ENCODE measurements around the gene DHX35.

The DHX35 gene

DNA sequence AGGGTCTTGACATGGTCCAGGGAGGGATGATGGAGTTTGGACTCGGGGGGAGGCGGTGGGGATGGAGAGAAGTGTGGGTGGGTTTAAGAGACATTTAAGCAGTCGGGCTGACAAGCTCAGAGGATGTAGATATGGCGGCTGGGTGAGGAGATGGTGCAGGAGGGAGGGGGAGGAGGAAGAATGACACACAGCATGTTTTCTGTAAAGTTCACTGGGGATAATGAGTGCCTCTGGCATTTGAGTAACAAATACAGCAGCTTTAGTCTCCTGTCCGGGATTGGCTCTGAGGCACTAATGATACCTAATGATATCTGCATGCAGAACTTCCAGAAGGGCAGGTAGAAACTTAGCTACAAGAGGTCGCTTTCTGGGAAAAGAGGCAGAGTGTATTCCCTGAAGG lies 107.8 kb downstream of the DHX35 start:
- no peak for DNase-seq

DNA sequence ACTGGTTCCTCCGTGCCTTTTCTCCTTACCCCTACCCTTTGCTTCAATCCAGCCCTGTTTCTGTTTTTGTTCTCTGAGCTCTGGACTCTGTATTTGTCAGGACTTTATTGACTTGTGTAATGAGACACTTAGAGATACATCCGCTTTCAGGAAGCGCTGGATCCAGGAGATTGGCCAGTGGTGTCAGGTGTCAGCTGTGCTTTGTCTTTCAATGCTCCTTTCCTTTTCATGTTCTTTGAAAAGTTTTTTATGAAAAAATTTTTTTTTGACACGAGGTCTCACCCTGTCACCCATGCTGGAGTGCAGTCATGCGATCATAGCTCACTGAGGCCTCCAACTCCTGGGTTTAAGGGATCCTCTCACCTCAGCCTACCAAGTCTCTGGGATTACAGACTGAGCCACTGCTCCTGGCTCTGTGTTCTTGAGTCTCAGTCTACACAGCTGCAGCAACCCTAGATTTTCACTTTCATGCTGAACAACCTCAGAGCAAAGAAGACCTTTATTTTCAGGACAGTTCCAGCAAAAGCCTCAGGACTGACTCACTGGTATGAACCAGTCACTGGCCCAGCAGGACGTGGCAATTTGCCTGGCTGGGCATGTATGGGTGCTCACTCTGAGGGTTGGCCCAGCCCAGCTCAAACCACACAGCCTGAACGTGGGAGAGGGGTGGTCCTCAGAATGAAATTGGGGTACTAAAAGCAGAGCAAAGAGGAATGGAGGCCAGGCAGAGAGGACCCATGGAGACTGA lies 108.5 kb downstream of the DHX35 start:
- no peak for DNase-seq

DNA sequence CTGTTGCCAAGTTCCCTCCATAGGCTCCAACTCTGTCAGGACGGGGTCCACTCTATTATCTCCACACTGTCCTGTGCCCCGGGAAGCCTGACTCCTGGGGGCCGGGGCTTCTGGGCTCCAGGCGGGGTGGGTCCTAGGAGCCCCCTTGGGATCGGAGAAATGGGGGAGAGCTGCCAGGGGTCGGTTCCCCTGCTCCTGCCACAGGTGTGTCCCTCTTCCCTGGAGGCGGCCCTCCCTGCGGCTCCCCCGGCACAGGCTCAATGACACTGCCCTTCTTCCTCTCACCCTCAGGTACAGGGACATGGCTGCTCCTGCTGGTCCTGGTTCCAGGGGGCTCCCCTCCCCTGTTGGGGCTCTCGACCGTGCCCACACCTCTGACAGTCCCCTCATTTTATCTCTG lies 110.0 kb downstream of the DHX35 start:
- no peak for DNase-seq

DNA sequence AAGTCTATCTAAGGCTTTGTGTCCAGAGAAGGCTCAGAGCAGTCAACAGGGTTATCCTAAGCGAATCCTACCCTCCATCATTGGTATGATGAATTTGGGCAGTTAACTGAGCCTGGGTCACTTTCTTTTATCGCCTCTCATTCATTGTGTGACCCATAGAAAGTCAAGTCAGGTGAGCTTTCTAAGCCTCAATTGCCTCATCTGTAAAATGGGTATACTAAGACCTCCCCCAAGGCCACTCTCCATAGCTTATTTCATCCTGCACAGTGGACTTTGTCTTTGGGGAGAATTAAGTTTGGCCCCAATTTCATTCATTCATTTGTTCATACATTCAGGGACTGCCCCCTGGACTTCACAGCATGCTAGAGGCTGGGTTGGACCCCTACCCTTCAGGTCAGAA lies 110.5 kb downstream of the DHX35 start:
- no peak for DNase-seq

DNA sequence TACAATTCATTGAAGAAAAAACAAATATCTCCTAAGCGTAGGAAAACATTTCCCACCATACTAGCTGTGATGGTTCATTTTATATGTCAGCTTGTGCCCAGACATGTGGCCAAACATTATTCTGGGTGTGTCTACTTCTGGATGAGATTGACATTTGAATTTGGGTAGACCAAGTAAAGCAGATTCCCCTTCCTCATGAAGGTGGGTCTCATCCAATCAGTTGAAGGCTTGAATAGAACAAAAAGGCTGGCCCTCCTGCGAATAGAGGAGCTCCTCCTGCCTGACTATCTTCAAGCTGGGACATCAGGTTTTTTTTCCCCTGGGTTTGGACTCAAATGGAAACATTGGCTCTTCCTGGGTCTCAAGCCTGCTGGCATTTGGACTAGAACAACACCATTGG lies 113.6 kb downstream of the DHX35 start:
- DNase-seq: no peak

DNA sequence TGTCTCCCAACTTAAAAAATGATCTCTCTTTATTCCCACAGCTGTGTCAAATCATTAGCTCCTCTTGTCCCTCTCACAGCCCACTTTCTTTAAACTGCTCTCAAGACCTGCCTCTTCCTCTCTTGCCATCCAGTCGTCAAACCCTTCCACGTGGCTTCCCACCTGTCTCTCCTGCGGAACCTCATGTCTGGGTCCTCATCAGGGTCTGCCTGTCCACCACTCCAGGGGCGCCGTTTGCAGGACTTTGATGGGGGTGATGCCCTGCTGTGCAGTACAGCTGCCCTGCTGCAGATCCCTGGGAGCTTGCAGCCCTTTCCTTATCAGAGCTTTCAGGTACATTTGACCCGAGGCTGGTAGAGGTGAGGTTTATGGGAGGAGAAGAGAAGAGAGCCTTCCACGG lies 114.8 kb downstream of the DHX35 start:
- no peak for DNase-seq

DNA sequence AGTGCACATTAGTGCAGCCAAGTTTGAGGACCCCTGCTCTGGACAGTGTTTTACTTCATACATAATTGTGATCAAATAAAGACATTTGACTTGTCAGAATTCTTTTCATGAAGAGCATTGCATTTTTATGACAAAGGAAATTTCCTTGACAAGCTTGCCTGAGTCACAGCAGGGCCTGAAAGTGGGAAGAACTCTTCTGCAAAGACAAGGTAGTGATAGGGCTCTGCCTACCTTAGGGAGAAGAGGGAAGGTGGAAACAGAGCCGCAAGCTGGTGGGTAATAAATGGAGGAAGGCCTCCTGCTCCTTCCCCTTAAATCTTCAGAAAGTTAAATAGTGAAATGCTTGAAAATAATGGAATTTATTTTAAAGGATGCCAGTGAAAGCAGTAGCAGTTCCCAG lies 118.2 kb downstream of the DHX35 start:
- DNase-seq: no peak

DNA sequence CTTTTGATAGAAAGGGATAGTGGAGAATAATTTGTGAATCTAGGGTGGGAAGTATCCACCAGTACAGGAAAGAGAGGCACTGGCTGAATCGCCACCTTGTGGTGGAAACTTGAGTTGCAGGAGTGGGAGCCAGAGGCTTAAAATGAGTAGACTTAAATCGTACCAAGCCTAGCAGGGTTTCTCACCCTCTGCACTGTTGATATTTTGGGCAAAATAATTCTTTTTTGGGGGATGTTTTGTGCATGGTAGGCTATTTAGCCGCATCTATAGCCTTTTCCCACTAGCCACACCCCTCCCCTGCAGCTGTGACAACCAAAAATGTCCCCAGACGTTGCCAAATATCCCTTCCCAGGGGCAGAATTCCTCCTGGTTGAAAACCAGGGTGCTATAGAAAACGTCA lies 119.1 kb downstream of the DHX35 start:
- peak; percentile 77 for DNase-seq

DNA sequence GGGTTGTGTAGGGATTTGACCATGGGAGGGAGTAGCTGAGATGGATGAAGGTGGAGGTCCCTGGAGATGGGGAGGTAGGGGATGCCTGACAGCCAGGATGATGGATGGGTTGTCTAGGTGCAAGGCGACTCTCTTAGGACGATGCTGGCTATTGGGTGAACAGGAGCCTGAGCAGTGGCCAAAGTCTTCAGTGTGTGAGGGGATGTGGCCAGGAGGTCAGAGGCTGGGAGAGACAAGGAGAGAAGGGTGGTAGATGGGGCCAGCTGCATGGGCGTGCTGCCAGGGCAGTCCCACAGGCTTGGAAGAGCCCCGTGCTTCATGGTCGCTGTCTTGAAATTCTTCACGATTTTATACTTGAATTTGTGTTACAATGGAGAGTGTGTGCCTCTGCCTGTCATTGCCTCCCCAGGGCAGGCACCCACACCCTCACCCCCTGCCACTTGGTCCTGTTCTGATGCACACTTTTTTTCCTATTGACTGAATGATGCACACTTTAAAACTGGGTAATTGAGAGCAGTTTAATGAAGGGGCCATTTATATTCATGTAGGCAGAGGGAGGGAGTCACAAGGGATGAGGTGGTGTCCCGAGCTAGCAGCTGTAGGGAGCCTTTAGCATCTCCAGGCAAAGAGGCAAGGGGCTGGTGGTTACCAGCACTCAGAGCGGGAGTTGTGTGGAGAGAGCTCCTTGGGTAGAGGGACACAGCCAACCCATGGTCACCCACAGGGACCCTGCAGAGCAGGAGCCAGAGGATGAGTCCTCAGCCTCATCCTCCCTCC lies 120.7 kb downstream of the DHX35 start:
- DNase-seq: no peak

DNA sequence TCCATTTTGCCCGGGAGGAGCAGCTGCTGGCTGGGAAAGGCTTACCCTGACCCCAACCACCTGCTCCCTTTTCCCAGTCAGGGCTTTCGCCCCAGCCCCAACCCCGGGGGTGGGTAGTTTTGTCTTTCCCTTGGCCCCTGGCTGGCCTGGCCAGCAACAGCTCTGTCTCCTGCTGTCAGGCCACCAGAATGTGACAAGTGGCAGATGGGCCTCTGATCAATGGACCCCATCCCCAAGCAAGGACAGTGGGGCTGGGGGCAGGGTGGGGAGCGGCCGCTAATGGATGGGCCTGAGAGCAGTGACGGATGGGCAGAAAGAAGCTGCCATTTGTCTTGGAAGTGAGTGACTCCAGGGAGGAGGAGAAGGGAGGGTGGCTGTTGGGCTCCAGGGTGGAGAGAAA lies 121.6 kb downstream of the DHX35 start:
- no peak for DNase-seq

DNA sequence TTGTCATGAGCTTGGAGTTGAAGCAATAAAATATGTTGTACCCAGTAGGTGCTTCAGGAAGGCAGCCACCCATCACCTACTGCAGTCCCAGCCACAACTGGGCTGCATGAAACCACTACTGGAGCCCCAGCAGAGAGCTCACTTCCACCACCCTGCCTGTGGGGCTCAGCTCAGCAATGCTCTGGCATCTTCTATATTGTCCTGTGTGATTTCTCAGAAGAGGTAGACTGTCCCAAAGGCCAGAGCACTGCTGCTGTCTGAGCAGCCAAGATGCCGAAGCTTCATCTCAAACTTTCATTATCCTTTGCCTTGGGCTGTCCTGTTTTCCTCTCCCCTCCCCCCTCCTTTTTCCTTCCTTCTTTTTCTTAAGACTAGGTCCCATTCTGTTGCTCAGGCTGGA lies 126.9 kb downstream of the DHX35 start:
- no peak for DNase-seq

Measured in NCI-H748 treated with DMSO at 0.1 percent for 48 hours (cell line).